Osteoblast (primary cell): Measurements from ENCODE around the gene TTLL12. TPM values are rescaled to one million over a fixed set of nuclear protein-coding genes. Genes with fewer than 3 reads are reported as not detected.

Experiments
- DNase-seq: peaks from one replicate; pipeline ENCODE4 v3.0.0; 2011; ENCODE audit warnings: low spot score, mixed read lengths; ENCODE audit not compliant: insufficient read length; ENCODE audit errors: missing footprints
- H2AFZ ChIP-seq: 2 replicates; pipeline ENCODE4 v1.6.0; 2011; ENCODE audit warnings: mild to moderate bottlenecking, low read length
- H3K27ac ChIP-seq: 2 replicates; pipeline ENCODE4 v1.5.1; 2011; ENCODE audit warnings: mild to moderate bottlenecking, low read depth, low read length, moderate library complexity
- H3K27me3 ChIP-seq: 2 replicates; pipeline ENCODE4 v1.6.0; 2012; ENCODE audit warnings: mild to moderate bottlenecking, control low read depth, inconsistent platforms, low read length, moderate library complexity; ENCODE audit not compliant: insufficient read depth
- H3K36me3 ChIP-seq: 2 replicates; pipeline ENCODE4 v1.5.1; 2011; ENCODE audit warnings: mild to moderate bottlenecking, low read length, control low read depth, moderate library complexity; ENCODE audit not compliant: insufficient read depth
- H3K4me1 ChIP-seq: 2 replicates; pipeline ENCODE4 v1.5.1; 2011; ENCODE audit warnings: mild to moderate bottlenecking, low read length, control low read depth, moderate library complexity; ENCODE audit not compliant: insufficient read depth
- H3K4me2 ChIP-seq: 2 replicates; pipeline ENCODE4 v1.6.0; 2011; ENCODE audit warnings: mild to moderate bottlenecking, low read length; ENCODE audit not compliant: insufficient read depth
- H3K4me3 ChIP-seq: fragments of 200-600 bp; sonication (generic); 3 replicates; pipeline ENCODE4 v1.5.1; 2012; ENCODE audit warnings: mild to moderate bottlenecking, low read length, inconsistent platforms; ENCODE audit not compliant: insufficient read depth
- H3K79me2 ChIP-seq: 2 replicates; pipeline ENCODE4 v1.6.0; 2012; ENCODE audit warnings: mild to moderate bottlenecking, low read length, control low read depth, inconsistent platforms; ENCODE audit not compliant: insufficient read depth
- H3K9me3 ChIP-seq: 2 replicates; pipeline ENCODE4 v1.5.1; 2011; ENCODE audit warnings: low read depth, low read length, control low read depth
- H4K20me1 ChIP-seq: 2 replicates; pipeline ENCODE4 v1.6.0; 2012; ENCODE audit warnings: mild to moderate bottlenecking, low read length, control low read depth; ENCODE audit not compliant: insufficient read depth
- total RNA-seq: library from RNA; depleted of rRNA; stranded (reverse); fragments of >200 nt; gene quantifications from 2 replicates; pipeline ENCODE4 v1.2.3, GENCODE V29; 2012
- TF ChIP-seq, protein P1 (sequence below): IDR thresholded peaks from 2 replicates; pipeline ENCODE4 v1.5.1; 2011; ENCODE audit warnings: mild to moderate bottlenecking, low read depth, low read length, moderate library complexity; ENCODE audit errors: extremely low read depth

The TTLL12 gene
- total RNA-seq, 1 donor: 29.0 TPM

DNA sequence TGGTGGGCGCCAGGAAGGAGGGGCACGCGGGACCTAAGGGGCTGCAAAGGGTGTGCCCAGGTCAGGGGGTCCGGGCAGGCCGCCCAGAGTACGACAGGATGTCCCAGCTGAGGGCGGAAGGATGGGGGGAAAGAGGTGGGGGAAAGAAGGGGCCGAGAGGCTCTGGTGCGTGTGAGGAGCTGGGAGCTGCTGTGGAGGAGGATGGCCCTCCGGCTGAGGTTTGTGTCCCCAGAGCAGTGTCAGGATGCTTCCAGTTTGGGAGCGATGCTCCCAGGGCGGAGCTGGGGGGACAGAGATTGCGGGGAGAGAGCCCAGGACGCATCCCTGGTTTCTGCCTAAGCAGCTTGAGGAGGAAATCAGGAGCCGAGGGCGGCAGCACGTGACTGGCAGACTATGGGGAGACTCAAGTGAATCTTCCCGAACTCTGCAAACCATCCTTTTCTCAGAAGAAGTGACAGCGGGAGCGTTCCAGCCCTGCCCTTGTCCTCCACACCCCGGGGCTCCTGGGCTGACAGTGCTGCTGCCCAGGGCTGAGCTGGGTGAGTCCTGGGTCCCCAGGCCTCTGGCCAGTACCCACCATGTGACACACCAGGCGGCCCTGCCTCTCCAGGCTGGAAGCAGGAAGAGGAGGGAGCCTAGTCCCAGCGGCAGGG, 19.7 kb upstream of the TTLL12 start:
- H3K36me3 ChIP-seq: no peaks in the 10 kb centered on the region
- H3K4me1 ChIP-seq: no peaks in the 10 kb centered on the region
- TF ChIP-seq, protein P1, sequence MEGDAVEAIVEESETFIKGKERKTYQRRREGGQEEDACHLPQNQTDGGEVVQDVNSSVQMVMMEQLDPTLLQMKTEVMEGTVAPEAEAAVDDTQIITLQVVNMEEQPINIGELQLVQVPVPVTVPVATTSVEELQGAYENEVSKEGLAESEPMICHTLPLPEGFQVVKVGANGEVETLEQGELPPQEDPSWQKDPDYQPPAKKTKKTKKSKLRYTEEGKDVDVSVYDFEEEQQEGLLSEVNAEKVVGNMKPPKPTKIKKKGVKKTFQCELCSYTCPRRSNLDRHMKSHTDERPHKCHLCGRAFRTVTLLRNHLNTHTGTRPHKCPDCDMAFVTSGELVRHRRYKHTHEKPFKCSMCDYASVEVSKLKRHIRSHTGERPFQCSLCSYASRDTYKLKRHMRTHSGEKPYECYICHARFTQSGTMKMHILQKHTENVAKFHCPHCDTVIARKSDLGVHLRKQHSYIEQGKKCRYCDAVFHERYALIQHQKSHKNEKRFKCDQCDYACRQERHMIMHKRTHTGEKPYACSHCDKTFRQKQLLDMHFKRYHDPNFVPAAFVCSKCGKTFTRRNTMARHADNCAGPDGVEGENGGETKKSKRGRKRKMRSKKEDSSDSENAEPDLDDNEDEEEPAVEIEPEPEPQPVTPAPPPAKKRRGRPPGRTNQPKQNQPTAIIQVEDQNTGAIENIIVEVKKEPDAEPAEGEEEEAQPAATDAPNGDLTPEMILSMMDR: no peak

GRCh38 chr22:43205748-43206508, 19.0 kb upstream of the TTLL12 start:
- TF ChIP-seq, protein P1: no peak
- Histone ChIP-seq H3K27ac (no peak overlapping the region), H2AFZ (no peak overlapping the region), H3K79me2 (no peaks in the 10 kb centered on the region), H3K36me3 (no peaks in the 10 kb centered on the region), H4K20me1 (no peaks in the 10 kb centered on the region), H3K9me3 (no peaks in the 10 kb centered on the region), H3K4me1 (no peaks in the 10 kb centered on the region), H3K4me2 (no peak overlapping the region), H3K27me3 (no peaks in the 10 kb centered on the region), H3K4me3 (no peak overlapping the region)
- DNase-seq: no peak

More for the DNA sequence above, 19.7 kb upstream of the TTLL12 start:
- Histone ChIP-seq H3K79me2 (no peaks in the 10 kb centered on the region), H3K27ac (no peak overlapping the region), H4K20me1 (no peaks in the 10 kb centered on the region), H3K27me3 (no peaks in the 10 kb centered on the region), H3K4me3 (no peak overlapping the region), H3K4me2 (no peak overlapping the region), H2AFZ (no peak overlapping the region), H3K9me3 (no peaks in the 10 kb centered on the region)
- no peak for DNase-seq

DNA sequence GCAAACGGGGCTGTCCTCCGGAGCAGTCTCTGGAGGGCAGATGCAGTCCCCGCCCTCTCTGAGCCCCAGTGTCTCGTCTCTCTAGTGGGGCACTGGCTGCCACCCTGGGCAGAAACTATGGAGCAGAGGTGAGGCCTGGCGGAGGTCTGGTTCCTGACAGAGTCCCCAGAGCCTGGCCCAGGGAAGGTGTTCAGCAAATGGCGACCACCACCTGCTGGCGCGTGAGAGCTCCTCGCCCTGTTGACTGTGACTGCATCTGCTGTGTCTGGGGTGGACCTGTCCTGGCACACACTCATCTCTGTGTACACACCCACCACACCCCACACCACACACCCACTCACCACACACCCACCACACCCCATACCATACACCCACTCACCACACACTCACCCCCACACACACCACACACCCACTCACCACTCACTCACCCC, 18.3 kb upstream of the TTLL12 start:
- Histone ChIP-seq H3K79me2 (no peaks in the 10 kb centered on the region), H3K4me3 (no peak overlapping the region), H3K4me1 (no peaks in the 10 kb centered on the region), H3K36me3 (no peaks in the 10 kb centered on the region), H2AFZ (no peak overlapping the region), H4K20me1 (no peaks in the 10 kb centered on the region), H3K4me2 (no peak overlapping the region), H3K27ac (no peak overlapping the region), H3K9me3 (no peaks in the 10 kb centered on the region), H3K27me3 (no peaks in the 10 kb centered on the region)
- DNase-seq: no peak
- TF ChIP-seq, protein P1: no peak

DNA sequence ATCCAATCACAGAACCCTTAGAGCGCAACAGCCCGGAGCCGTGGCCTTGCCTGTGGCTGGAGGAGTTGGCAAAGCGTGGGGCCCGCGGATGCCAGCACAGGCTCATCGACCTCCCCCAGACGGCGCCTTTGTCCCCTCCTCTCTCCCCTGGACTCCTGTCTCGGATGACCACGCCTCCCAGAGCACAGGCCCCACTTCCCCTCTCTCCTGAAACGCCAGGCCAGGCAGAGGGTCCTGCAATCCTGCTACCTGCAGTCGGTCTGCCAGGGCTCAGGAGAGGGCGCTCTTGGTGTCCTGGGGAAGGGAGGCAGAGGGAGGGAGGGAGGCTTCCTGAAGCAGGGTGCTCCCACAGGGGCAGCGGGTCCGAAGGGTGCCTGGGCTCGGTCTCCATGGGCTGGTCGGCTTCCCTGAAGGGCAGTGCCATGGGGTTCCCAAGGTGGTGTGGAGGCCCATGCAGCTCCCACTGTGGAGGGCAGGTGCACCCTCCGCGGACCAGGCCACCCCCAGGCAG, 16.6 kb upstream of the TTLL12 start:
- Histone ChIP-seq H2AFZ (no peak overlapping the region), H3K27me3 (no peaks in the 10 kb centered on the region), H4K20me1 (no peaks in the 10 kb centered on the region), H3K9me3 (no peaks in the 10 kb centered on the region), H3K4me3 (no peak overlapping the region), H3K27ac (no peak overlapping the region), H3K4me2 (no peak overlapping the region), H3K4me1 (no peaks in the 10 kb centered on the region), H3K36me3 (no peaks in the 10 kb centered on the region), H3K79me2 (no peaks in the 10 kb centered on the region)
- DNase-seq: no peak
- TF ChIP-seq, protein P1: no peak
